Ishikawa (cell line): ENCODE results near the gene ACTN4.

ENCODE experiments used
- CEBPB ChIP-seq: IDR thresholded peaks from 2 replicates; pipeline ENCODE4 v1.6.1; 2012
- CREB1 ChIP-seq: IDR thresholded peaks from 2 replicates; pipeline ENCODE4 v1.6.1; 2012; ENCODE audit warnings: low read depth
- EGR1 ChIP-seq: IDR thresholded peaks from 2 replicates; pipeline ENCODE4 v1.6.1; 2012
- EP300 ChIP-seq: IDR thresholded peaks from 2 replicates; pipeline ENCODE4 v1.6.1; 2012; ENCODE audit warnings: borderline replicate concordance
- FOXM1 ChIP-seq: IDR thresholded peaks from 2 replicates; pipeline ENCODE4 v1.6.1; 2012; ENCODE audit warnings: low read depth, borderline replicate concordance
- NFIC ChIP-seq: IDR thresholded peaks from 2 replicates; pipeline ENCODE4 v1.6.1; 2012
- RAD21 ChIP-seq: IDR thresholded peaks from 2 replicates; pipeline ENCODE4 v1.6.1; 2012; ENCODE audit warnings: low read depth
- TAF1 ChIP-seq: IDR thresholded peaks from 2 replicates; pipeline ENCODE4 v1.6.1; 2012; ENCODE audit warnings: low read depth, mild to moderate bottlenecking
- TCF12 ChIP-seq: IDR thresholded peaks from 2 replicates; pipeline ENCODE4 v1.6.1; 2012; ENCODE audit warnings: low read depth
- TEAD4 ChIP-seq: IDR thresholded peaks from 2 replicates; pipeline ENCODE4 v1.6.1; 2012
- YY1 ChIP-seq: IDR thresholded peaks from 2 replicates; pipeline ENCODE4 v1.6.1; 2012; ENCODE audit warnings: low read depth
- ZBTB7A ChIP-seq: IDR thresholded peaks from 2 replicates; pipeline ENCODE4 v1.6.1; 2012; ENCODE audit warnings: low read depth
- TF ChIP-seq, protein P1 (sequence below): IDR thresholded peaks from 2 replicates; pipeline ENCODE4 v1.6.1; 2012
- TF ChIP-seq, protein P2 (sequence below): IDR thresholded peaks from 2 replicates; pipeline ENCODE4 v1.6.1; 2012
- TF ChIP-seq, protein P3 (sequence below): IDR thresholded peaks from 2 replicates; pipeline ENCODE4 v1.6.1; 2012; ENCODE audit warnings: low read depth, mild to moderate bottlenecking

Gene ACTN4

DNA sequence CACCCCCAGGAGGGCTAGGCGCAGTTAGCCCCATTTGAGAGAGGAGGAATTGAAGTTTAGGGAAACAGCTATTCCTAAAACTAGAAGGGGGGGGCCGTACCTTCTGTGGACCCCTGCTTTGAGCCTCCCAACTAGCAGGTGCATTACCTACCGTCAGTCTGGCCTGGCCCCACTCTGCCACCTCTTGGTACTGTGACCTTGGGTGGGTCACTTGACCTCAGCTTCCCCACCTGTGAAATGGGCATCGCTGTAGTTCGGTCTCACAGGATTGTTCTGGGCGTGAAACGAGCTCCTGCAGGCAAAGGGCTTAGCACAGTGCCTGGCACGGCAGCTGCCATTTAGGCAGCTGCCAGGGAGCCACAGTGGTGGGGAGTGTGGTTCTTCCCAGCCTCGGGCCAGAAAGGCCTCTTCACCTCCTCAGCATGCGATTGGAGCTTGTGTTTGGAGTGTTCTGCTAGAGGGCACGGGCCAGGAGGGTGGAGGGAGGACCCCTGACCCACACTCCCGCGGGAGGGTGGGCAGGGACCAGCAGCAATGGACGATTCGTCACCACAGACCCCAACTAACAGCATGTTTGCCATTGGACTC lies 64.8 kb downstream of the ACTN4 start:
- no peak for TF ChIP-seq YY1
- no peak for TF ChIP-seq TCF12
- TF ChIP-seq CREB1: no peak
- TF ChIP-seq EGR1: no peak
- TF ChIP-seq NFIC: no peak
- no peak for TF ChIP-seq TAF1
- no peak for TF ChIP-seq ZBTB7A
- TF ChIP-seq, protein P1, sequence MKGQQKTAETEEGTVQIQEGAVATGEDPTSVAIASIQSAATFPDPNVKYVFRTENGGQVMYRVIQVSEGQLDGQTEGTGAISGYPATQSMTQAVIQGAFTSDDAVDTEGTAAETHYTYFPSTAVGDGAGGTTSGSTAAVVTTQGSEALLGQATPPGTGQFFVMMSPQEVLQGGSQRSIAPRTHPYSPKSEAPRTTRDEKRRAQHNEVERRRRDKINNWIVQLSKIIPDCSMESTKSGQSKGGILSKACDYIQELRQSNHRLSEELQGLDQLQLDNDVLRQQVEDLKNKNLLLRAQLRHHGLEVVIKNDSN: no peak
- no peak for TF ChIP-seq CEBPB
- no peak for TF ChIP-seq TEAD4
- no peak for TF ChIP-seq FOXM1
- TF ChIP-seq, protein P2, sequence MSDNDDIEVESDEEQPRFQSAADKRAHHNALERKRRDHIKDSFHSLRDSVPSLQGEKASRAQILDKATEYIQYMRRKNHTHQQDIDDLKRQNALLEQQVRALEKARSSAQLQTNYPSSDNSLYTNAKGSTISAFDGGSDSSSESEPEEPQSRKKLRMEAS: no peak
- TF ChIP-seq, protein P3, sequence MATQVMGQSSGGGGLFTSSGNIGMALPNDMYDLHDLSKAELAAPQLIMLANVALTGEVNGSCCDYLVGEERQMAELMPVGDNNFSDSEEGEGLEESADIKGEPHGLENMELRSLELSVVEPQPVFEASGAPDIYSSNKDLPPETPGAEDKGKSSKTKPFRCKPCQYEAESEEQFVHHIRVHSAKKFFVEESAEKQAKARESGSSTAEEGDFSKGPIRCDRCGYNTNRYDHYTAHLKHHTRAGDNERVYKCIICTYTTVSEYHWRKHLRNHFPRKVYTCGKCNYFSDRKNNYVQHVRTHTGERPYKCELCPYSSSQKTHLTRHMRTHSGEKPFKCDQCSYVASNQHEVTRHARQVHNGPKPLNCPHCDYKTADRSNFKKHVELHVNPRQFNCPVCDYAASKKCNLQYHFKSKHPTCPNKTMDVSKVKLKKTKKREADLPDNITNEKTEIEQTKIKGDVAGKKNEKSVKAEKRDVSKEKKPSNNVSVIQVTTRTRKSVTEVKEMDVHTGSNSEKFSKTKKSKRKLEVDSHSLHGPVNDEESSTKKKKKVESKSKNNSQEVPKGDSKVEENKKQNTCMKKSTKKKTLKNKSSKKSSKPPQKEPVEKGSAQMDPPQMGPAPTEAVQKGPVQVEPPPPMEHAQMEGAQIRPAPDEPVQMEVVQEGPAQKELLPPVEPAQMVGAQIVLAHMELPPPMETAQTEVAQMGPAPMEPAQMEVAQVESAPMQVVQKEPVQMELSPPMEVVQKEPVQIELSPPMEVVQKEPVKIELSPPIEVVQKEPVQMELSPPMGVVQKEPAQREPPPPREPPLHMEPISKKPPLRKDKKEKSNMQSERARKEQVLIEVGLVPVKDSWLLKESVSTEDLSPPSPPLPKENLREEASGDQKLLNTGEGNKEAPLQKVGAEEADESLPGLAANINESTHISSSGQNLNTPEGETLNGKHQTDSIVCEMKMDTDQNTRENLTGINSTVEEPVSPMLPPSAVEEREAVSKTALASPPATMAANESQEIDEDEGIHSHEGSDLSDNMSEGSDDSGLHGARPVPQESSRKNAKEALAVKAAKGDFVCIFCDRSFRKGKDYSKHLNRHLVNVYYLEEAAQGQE: no peak
- TF ChIP-seq EP300: no peak
- no peak for TF ChIP-seq RAD21

DNA sequence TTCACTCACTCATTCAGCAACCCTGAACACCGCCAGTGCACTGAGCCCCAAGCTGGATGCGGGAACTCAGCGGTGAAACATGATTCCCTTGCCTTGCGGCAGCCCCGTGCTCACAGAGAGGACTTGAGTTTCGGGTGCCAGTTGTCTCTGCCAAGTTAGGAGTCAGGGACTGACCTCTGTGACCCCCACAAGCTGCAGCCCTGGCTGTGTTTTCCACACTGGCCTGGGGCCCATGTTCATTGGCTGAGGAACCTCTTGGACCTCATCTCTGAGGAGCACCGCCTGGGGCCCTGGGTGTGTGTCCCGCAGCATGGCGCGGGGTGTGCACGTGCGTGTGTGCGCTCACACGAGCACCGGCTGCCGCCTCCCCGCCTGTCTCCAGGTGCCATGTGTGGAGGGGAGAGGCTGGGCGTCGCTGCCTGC lies 65.8 kb downstream of the ACTN4 start:
- TF ChIP-seq EP300 (no peak), RAD21 (no peak), CEBPB (no peak), TAF1 (no peak), YY1 (no peak), TCF12 (no peak), FOXM1 (no peak), TEAD4 (no peak), CREB1 (no peak), NFIC (no peak), ZBTB7A (no peak), EGR1 (no peak)
- TF ChIP-seq, protein P3: no peak
- TF ChIP-seq, protein P1: no peak
- TF ChIP-seq, protein P2: no peak

DNA sequence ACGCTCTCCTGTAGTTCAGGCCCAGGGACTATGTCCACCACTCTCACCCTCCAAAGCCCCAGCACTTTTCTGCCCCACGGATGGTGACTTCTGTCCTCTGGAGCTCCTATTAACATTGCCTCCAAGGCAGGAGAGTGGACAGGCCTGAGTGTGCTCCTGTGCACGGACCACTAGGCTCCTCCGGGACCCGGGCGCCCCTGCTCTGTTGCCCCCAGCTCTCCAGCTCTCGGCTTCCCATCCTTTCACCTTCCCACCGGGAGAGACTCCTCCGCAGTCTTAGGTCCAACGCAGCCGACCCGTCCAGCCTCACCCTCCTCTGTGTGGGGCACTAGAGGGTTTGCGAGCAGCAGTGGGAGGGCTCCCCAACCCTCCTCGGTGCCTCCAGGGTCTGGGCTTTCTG lies 66.4 kb downstream of the ACTN4 start:
- TF ChIP-seq YY1 (no peak), TCF12 (no peak), RAD21 (no peak), CREB1 (no peak), NFIC (no peak)
- TF ChIP-seq, protein P3: no peak

DNA sequence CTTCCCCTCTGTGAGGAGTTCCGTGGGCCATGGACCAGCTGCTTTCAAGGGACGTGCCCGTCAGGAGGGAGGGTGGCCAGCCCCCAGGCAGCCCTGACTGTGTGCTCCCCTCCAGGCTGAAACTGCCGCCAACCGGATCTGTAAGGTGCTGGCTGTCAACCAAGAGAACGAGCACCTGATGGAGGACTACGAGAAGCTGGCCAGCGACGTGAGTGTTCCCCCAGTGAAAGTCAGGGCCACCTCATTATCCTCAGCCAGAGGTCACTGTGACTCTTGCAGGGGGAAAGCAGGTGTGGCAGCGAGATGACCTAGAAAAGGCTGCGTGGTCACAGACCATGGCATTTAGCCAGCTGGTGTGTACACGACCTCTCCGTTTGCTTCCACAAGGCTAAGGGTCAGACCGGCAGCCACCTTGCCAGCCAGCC lies 66.9 kb downstream of the ACTN4 start:
- TF ChIP-seq CREB1 (no peak), ZBTB7A (no peak), EGR1 (no peak), FOXM1 (no peak), CEBPB (no peak), TEAD4 (no peak), EP300 (no peak), TCF12 (no peak), YY1 (no peak)
- TF ChIP-seq, protein P2: no peak
- TF ChIP-seq, protein P1: no peak
